CD4-positive, alpha-beta T cell (primary cell): Measurements from ENCODE around the gene TBCD. TPM values are rescaled to one million over a fixed set of nuclear protein-coding genes. Genes with fewer than 3 reads are reported as not detected.
A peak's percentile ranks its signal among the peaks of the same experiment; 100 is the strongest.
"Not testable (repeated sequence)": the region's sequence is repeated elsewhere in the genome, so short reads cannot be mapped to it uniquely, and the experiment has no call there.

Experiments
- ATAC-seq: fragments of 200-7000 bp; cut with Tn5 transposase; one replicate; pipeline ENCODE4 v1.10.0; 2022; ENCODE audit warnings: mild to moderate bottlenecking; ENCODE audit not compliant: poor library complexity
- CTCF ChIA-PET: fragments of 350-600 bp; sonication (Branson Sonifier 250); formaldehyde crosslinking; loops from one replicate; lab custom pipeline; 2021; ENCODE audit warnings: antibody characterized with exemption, inconsistent platforms; lab: Charles Lee
- POLR2A ChIA-PET: fragments of 350-600 bp; sonication (Branson Sonifier 250); formaldehyde crosslinking; loops from one replicate; lab custom pipeline; 2021; ENCODE audit warnings: antibody characterized with exemption, inconsistent platforms; lab: Charles Lee
- DNase-seq, 14 experiments: peaks; one replicate each; pipeline ENCODE4 v3.0.0-alpha.2; 2013 to 2020; ENCODE audit warnings: mixed read lengths in 2 of 14
- H3K27ac ChIP-seq, 2 donors: one replicate each; pipeline versions ENCODE4 v1.5.1 to v1.7.0; 2013; ENCODE audit warnings: low read length in 2 of 2, low read depth in 1 of 2, mild to moderate bottlenecking in 1 of 2
- H3K27me3 ChIP-seq, 2 experiments: 1 replicate in 1 of 2; 2 replicates in 1 of 2; pipeline versions ENCODE4 v1.6.1 to v1.7.0; 2013; ENCODE audit warnings: low read length in 2 of 2, control low read depth in 1 of 2, mild to moderate bottlenecking in 1 of 2, moderate library complexity in 1 of 2; ENCODE audit not compliant: insufficient read depth in 2 of 2, control insufficient read depth in 1 of 2
- H3K36me3 ChIP-seq: one replicate; pipeline ENCODE4 v1.6.1; 2013; ENCODE audit warnings: low read length, control low read depth; ENCODE audit not compliant: insufficient read depth
- H3K4me1 ChIP-seq: one replicate; pipeline ENCODE4 v1.6.1; 2013; ENCODE audit warnings: low read length, control low read depth; ENCODE audit not compliant: insufficient read depth
- H3K4me3 ChIP-seq: one replicate; pipeline ENCODE4 v1.5.1; 2013; ENCODE audit warnings: mild to moderate bottlenecking, low read length, moderate library complexity
- H3K9me3 ChIP-seq, 2 experiments: 1 replicate in 1 of 2; 2 replicates in 1 of 2; pipeline versions ENCODE4 v1.6.1 to v1.7.0; 2013; ENCODE audit warnings: low read length in 2 of 2, mild to moderate bottlenecking in 2 of 2, control low read depth in 1 of 2, moderate library complexity in 1 of 2; ENCODE audit not compliant: control insufficient read depth in 1 of 2, insufficient read depth in 1 of 2
- H3K27ac Mint-ChIP-seq: one replicate; pipeline ENCODE4 v1.8.0; 2020; ENCODE audit warnings: mixed read lengths
- H3K27me3 Mint-ChIP-seq: one replicate; pipeline ENCODE4 v1.8.0; 2021; ENCODE audit warnings: mixed read lengths
- H3K36me3 Mint-ChIP-seq: one replicate; pipeline ENCODE4 v1.8.0; 2021; ENCODE audit warnings: low read depth, mixed read lengths
- H3K4me1 Mint-ChIP-seq: one replicate; pipeline ENCODE4 v1.8.0; 2021; ENCODE audit warnings: low read depth, mixed read lengths
- H3K4me3 Mint-ChIP-seq: one replicate; pipeline ENCODE4 v1.8.0; 2020; ENCODE audit warnings: mild to moderate bottlenecking, mixed read lengths
- H3K9me3 Mint-ChIP-seq: one replicate; pipeline ENCODE4 v1.8.0; 2020; ENCODE audit warnings: mixed read lengths
- CTCF ChIP-seq: fragments of 200-600 bp; IDR thresholded peaks from one replicate; pipeline ENCODE4 v1.8.0; 2022; ENCODE audit warnings: antibody characterized with exemption, mild to moderate bottlenecking
- intact Hi-C, 2 experiments: fragments of 100-400 bp; cut with DNase I in 1 of 2; cut with micrococcal nuclease in 1 of 2; formaldehyde crosslinking; loops; one replicate each; pipeline versions ENCODE4 v1.15.1 to v1.9.0; 2023 to 2025; cut with DNase I, micrococcal nuclease
- total RNA-seq, 174 experiments: library from RNA in 2 of 174; stranded (reverse) in 2 of 174; gene quantifications; one replicate each; pipeline ENCODE4 v1.2.3 and lab custom pipeline; 2021 to 2026

Gene TBCD
- total RNA-seq, 2 experiments from 2014 or later: 74.6 to 80.3 TPM

- Histone ChIP-seq H3K27ac (no peak overlapping the region), H3K36me3 (peaks cover 21% of the 10 kb centered on the region), H3K4me3 (peak overlapping the region; percentile 9), H3K27me3 (no peaks in the 10 kb centered on the region), H3K9me3 (no peaks in the 10 kb centered on the region), H3K4me1 (peaks cover 19% of the 10 kb centered on the region)
- ChIA-PET CTCF (interaction anchor here (1.9 kb wide), 1 partner anchor 106 kb away, joined by 7 read pairs; no protein-coding TSS in a partner anchor), POLR2A (no interaction called here)
- no peaks in the 10 kb centered on the region for H3K9me3 Mint-ChIP-seq
- peaks cover 26% of the 10 kb centered on the region for H3K36me3 Mint-ChIP-seq
- intact Hi-C loops: loop anchor here in 1 of 2 experiments (2.0 kb wide), 2 partner anchors 106 to 422 kb away; no protein-coding TSS in a partner anchor
- no peaks in the 10 kb centered on the region for H3K27me3 Mint-ChIP-seq
- DNase-seq (peak in 12 of 14 experiments; percentile 15 to 62 (median 31)), ATAC-seq (no peak)
- TF ChIP-seq CTCF: peak; percentile 77
- H3K27ac Mint-ChIP-seq: no peak overlapping the region
- no peak overlapping the region for H3K4me3 Mint-ChIP-seq
- peaks cover 10% of the 10 kb centered on the region for H3K4me1 Mint-ChIP-seq
These were observed 23.3 kb downstream of the TBCD start for GRCh38 chr17:82775001-82775823.

- no peak overlapping the region for H3K4me3 Mint-ChIP-seq
- CTCF ChIA-PET: interaction anchor here (1.9 kb wide), 1 partner anchor 108 kb away, joined by 7 read pairs; no protein-coding TSS in a partner anchor
- no peak for ATAC-seq
These were observed 24.6 kb downstream of the TBCD start for GRCh38 chr17:82776454-82776853.

GRCh38 chr17:82777778-82778375 lies 26.0 kb downstream of the TBCD start:
- H3K4me3 ChIP-seq, intact Hi-C loops, ATAC-seq, H3K4me3 Mint-ChIP-seq, H3K27ac Mint-ChIP-seq, POLR2A ChIA-PET, H3K27ac ChIP-seq, H3K9me3 Mint-ChIP-seq, H3K9me3 ChIP-seq, CTCF ChIA-PET, H3K27me3 ChIP-seq, H3K27me3 Mint-ChIP-seq: not testable (repeated sequence)
- H3K36me3 Mint-ChIP-seq: peaks cover 20% of the 10 kb centered on the region
- peak; percentile 5 for TF ChIP-seq CTCF
- Histone ChIP-seq H3K36me3 (peaks cover 11% of the 10 kb centered on the region), H3K4me1 (peaks cover 29% of the 10 kb centered on the region)
- peaks cover 15% of the 10 kb centered on the region for H3K4me1 Mint-ChIP-seq
- peak in 2 of 14 experiments; percentile 9 to 16 for DNase-seq

More at GRCh38 chr17:82776454-82776853, 24.6 kb downstream of the TBCD start:
- peaks cover 10% of the 10 kb centered on the region for H3K4me1 Mint-ChIP-seq
- Histone ChIP-seq H3K9me3 (no peaks in the 10 kb centered on the region), H3K4me1 (peaks cover 19% of the 10 kb centered on the region), H3K36me3 (peaks cover 17% of the 10 kb centered on the region), H3K27ac (no peak overlapping the region), H3K4me3 (no peak overlapping the region), H3K27me3 (no peaks in the 10 kb centered on the region)
- intact Hi-C loops: no loop called here
- no peaks in the 10 kb centered on the region for H3K27me3 Mint-ChIP-seq
- DNase-seq: peak in 1 of 14 experiments; percentile 21
- H3K9me3 Mint-ChIP-seq: no peaks in the 10 kb centered on the region
- H3K27ac Mint-ChIP-seq: no peak overlapping the region
- peaks cover 25% of the 10 kb centered on the region for H3K36me3 Mint-ChIP-seq
- POLR2A ChIA-PET: no interaction called here
- TF ChIP-seq CTCF: no peak
